ENCODE data around the gene RAB22A. TPM values are rescaled to one million over a fixed set of nuclear protein-coding genes. Genes with fewer than 3 reads are reported as not detected.

Gene RAB22A
- total and polyA plus RNA-seq, 9 of the 15 experiments (the other 6 are each of a cell fraction or from before 2014, with no cell fraction given), result 1.1 to 8.0 (median 6.7) TPM

DNA sequence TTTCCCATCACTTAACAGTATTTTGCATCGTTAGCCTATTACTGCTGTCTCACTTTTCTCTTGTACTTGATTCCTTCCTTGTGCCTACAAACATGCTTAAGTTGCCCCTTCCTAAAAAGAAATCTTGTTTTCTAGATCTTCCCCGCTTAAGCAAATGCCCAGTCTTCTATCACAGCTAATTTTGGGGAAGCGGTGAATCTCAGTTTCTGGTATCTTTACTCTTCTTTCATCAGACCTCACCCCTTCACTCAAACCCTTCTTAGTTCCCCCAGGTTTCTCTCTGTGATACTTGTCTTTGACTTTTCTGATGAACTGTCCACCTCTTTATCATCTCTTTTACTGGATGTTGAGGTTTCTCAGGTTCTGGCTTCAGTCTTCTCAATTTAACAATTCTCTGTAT, 93.8 kb downstream of the RAB22A start:
- intact Hi-C loops (cut with micrococcal nuclease), result no loop called here
- no peak overlapping the region for H3K4me3 ChIP-seq
- ATAC-seq, result no peak
- peaks cover 50% of the 10 kb centered on the region for H4K20me1 ChIP-seq (replicated peaks; ENCODE audit: control insufficient read depth, insufficient read depth, low read length)
- POLR2A ChIA-PET, result interaction anchor here (1.0 kb wide), 1 partner anchor 16 kb away, joined by 3 read pairs; no protein-coding TSS in a partner anchor
- peaks cover 22% of the 10 kb centered on the region for H3K36me3 ChIP-seq (ENCODE audit: control insufficient read depth, insufficient read depth, low read length)
- BruUV-seq (replicated peaks), result no TSS peak
- no peaks in the 10 kb centered on the region for H3K27me3 ChIP-seq (ENCODE audit: control insufficient read depth in 2 of 2, insufficient read depth in 2 of 2, low read length in 2 of 2)
- H3K4me1 ChIP-seq (replicated peaks in 1 of 2; ENCODE audit: control insufficient read depth in 2 of 2, insufficient read depth in 2 of 2, low read length in 2 of 2), result peaks cover 9 to 36% of the 10 kb centered on the region in 2 experiments
- in situ Hi-C loops (cut with MboI), result no loop called here
- H3K9me3 ChIP-seq (replicated peaks; ENCODE audit: control insufficient read depth, insufficient read depth, low read depth, low read length), result no peaks in the 10 kb centered on the region
- H3K27ac ChIP-seq (ENCODE audit: extremely low read depth, low read depth, low read length), result no peak overlapping the region
- H3K79me2 ChIP-seq (ENCODE audit: control insufficient read depth, insufficient read depth, low read length), result peaks cover 99% of the 10 kb centered on the region
- H3K9me1 ChIP-seq (ENCODE audit: control insufficient read depth, insufficient read depth, low read length), result no peaks in the 10 kb centered on the region
- CTCF ChIA-PET (ENCODE audit: low intra/inter-chr PET ratio), result no interaction called here
- H3K9ac ChIP-seq (ENCODE audit: insufficient read depth in 1 of 2, low read depth in 2 of 2, low read length in 2 of 2), result no peak overlapping the region
- 75% methylated on average over 3 of the region's 3 CpGs for WGBS (ENCODE audit: insufficient coverage, low coverage, missing lambda C conversion rate)
- H2AFZ ChIP-seq (ENCODE audit: low read depth, low read length), result no peak overlapping the region
- FAIRE-seq, result no peak
- DNase-seq (ENCODE audit: extremely low read depth in 1 of 4, low spot score in 3 of 4), result no peak
- no peak overlapping the region for H3K4me2 ChIP-seq (ENCODE audit: insufficient read depth, low read length)
- TF ChIP-seq TCF3 (CRISPR knock-in tag; IDR thresholded peaks at IDR 0.05) (no peak), PHB (CRISPR knock-in tag; IDR thresholded peaks at IDR 0.05) (no peak), TAF15 (IDR thresholded peaks at IDR 0.05; ENCODE audit: low read depth, low read length) (no peak), ZNF449 (CRISPR knock-in tag; IDR thresholded peaks at IDR 0.05) (no peak), RFX1 (IDR thresholded peaks at IDR 0.05) (no peak), ZNF785 (CRISPR knock-in tag; IDR thresholded peaks at IDR 0.05) (no peak), LARP7 (IDR thresholded peaks at IDR 0.05) (no peak), MEF2D (tag; conservative IDR thresholded peaks at IDR 0.05; ENCODE audit: low read depth) (no peak), ZNF165 (CRISPR knock-in tag; IDR thresholded peaks at IDR 0.05; ENCODE audit: borderline replicate concordance) (no peak), HEY1 (CRISPR knock-in tag; IDR thresholded peaks at IDR 0.05; ENCODE audit: borderline replicate concordance) (no peak), PHF21A (IDR thresholded peaks at IDR 0.05; ENCODE audit: borderline replicate concordance, low read depth) (no peak), ZNF134 (CRISPR knock-in tag; conservative IDR thresholded peaks at IDR 0.05) (no peak)
- TF ChIP-seq, protein P1, sequence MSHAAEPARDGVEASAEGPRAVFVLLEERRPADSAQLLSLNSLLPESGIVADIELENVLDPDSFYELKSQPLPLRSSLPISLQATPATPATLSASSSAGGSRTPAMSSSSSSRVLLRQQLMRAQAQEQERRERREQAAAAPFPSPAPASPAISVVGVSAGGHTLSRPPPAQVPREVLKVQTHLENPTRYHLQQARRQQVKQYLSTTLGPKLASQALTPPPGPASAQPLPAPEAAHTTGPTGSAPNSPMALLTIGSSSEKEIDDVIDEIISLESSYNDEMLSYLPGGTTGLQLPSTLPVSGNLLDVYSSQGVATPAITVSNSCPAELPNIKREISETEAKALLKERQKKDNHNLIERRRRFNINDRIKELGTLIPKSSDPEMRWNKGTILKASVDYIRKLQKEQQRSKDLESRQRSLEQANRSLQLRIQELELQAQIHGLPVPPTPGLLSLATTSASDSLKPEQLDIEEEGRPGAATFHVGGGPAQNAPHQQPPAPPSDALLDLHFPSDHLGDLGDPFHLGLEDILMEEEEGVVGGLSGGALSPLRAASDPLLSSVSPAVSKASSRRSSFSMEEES (CRISPR knock-in tag; IDR thresholded peaks at IDR 0.05), result no peak
- TF ChIP-seq, protein P2, sequence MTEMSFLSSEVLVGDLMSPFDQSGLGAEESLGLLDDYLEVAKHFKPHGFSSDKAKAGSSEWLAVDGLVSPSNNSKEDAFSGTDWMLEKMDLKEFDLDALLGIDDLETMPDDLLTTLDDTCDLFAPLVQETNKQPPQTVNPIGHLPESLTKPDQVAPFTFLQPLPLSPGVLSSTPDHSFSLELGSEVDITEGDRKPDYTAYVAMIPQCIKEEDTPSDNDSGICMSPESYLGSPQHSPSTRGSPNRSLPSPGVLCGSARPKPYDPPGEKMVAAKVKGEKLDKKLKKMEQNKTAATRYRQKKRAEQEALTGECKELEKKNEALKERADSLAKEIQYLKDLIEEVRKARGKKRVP (CRISPR knock-in tag; IDR thresholded peaks at IDR 0.05), result no peak
- TF ChIP-seq, protein P3, sequence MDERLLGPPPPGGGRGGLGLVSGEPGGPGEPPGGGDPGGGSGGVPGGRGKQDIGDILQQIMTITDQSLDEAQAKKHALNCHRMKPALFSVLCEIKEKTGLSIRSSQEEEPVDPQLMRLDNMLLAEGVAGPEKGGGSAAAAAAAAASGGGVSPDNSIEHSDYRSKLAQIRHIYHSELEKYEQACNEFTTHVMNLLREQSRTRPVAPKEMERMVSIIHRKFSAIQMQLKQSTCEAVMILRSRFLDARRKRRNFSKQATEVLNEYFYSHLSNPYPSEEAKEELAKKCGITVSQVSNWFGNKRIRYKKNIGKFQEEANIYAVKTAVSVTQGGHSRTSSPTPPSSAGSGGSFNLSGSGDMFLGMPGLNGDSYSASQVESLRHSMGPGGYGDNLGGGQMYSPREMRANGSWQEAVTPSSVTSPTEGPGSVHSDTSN (CRISPR knock-in tag; IDR thresholded peaks at IDR 0.05; ENCODE audit: low read depth), result no peak
- TF ChIP-seq, protein P3 (tag; conservative IDR thresholded peaks at IDR 0.05; ENCODE audit: low read depth), result no peak
- TF ChIP-seq, protein P4, sequence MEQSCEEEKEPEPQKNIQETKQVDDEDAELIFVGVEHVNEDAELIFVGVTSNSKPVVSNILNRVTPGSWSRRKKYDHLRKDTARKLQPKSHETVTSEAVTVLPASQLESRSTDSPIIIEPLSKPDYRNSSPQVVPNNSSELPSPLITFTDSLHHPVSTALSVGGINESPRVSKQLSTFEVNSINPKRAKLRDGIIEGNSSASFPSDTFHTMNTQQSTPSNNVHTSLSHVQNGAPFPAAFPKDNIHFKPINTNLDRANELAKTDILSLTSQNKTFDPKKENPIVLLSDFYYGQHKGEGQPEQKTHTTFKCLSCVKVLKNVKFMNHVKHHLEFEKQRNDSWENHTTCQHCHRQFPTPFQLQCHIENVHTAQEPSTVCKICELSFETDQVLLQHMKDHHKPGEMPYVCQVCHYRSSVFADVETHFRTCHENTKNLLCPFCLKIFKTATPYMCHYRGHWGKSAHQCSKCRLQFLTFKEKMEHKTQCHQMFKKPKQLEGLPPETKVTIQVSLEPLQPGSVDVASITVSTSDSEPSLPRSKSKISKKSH (CRISPR knock-in tag; IDR thresholded peaks at IDR 0.05), result no peak
